RWPE2 (cell line): ENCODE results near the gene KIR3DL2.

ENCODE experiments used
- ATAC-seq: fragments of 200-7000 bp; cut with Tn5 transposase; 3 replicates; pipeline ENCODE4 v1.9.1; 2021; ENCODE audit warnings: low read depth
- DNase-seq: peaks from one replicate; pipeline ENCODE4 v3.0.0-alpha.2; 2020; ENCODE audit warnings: low spot score
- H3K27ac ChIP-seq: fragments of 450-650 bp; 2 replicates; pipeline ENCODE4 v1.5.1; 2017; ENCODE audit warnings: mild to moderate bottlenecking; ENCODE audit not compliant: poor library complexity, severe bottlenecking
- H3K27me3 ChIP-seq: fragments of 250-450 bp; sonication (Bioruptor Pico); 2 replicates; pipeline ENCODE4 v1.5.1; 2021; ENCODE audit warnings: mild to moderate bottlenecking, moderate library complexity; ENCODE audit not compliant: insufficient read depth, poor library complexity, severe bottlenecking
- H3K36me3 ChIP-seq: fragments of 250-450 bp; sonication (Bioruptor Pico); 2 replicates; pipeline ENCODE4 v1.5.1; 2020; ENCODE audit warnings: low read depth, mild to moderate bottlenecking, moderate library complexity
- H3K4me1 ChIP-seq: fragments of 250-450 bp; sonication (Bioruptor Pico); 2 replicates; pipeline ENCODE4 v1.5.1; 2021; ENCODE audit warnings: mild to moderate bottlenecking, moderate library complexity; ENCODE audit not compliant: insufficient read depth, poor library complexity, severe bottlenecking
- H3K4me3 ChIP-seq: fragments of 250-450 bp; sonication (Bioruptor Pico); 2 replicates; pipeline ENCODE4 v1.5.1; 2021; ENCODE audit warnings: mild to moderate bottlenecking, moderate library complexity; ENCODE audit not compliant: severe bottlenecking
- H3K9me3 ChIP-seq: fragments of 250-450 bp; sonication (Bioruptor Pico); 2 replicates; pipeline ENCODE4 v1.5.1; 2021; ENCODE audit warnings: mild to moderate bottlenecking, moderate library complexity; ENCODE audit not compliant: severe bottlenecking
- TF ChIP-seq, protein P1 (sequence below): fragments of 450-650 bp; IDR thresholded peaks from one replicate; pipeline ENCODE4 v1.5.1; 2017; ENCODE audit warnings: mild to moderate bottlenecking, moderate library complexity; ENCODE audit not compliant: poor library complexity, severe bottlenecking

KIR3DL2 gene

DNA sequence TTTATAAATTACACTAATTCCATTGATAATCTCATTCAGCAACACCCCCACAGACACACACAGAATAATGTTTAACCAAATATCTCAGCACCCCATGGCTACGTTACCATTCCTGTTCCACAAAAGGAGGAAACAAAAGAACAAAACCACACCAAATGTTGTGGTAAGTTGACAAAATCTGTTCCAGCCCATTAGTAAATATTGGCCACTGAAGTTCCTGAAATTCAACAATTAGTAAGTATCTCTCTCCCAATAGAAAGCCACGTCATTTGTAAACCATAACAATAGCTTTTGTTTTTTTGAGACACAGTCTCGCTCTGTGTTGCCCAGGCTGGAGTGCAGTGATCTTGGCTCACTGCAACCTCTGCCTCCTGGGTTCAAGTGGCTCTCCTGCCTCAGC lies 21.5 kb downstream of the KIR3DL2 start:
- DNase-seq, result no peak
- Histone ChIP-seq H3K4me1 (no peaks in the 10 kb centered on the region), H3K4me3 (no peak overlapping the region), H3K27ac (no peak overlapping the region), H3K27me3 (no peaks in the 10 kb centered on the region), H3K36me3 (no peaks in the 10 kb centered on the region), H3K9me3 (no peaks in the 10 kb centered on the region)
- TF ChIP-seq, protein P1, sequence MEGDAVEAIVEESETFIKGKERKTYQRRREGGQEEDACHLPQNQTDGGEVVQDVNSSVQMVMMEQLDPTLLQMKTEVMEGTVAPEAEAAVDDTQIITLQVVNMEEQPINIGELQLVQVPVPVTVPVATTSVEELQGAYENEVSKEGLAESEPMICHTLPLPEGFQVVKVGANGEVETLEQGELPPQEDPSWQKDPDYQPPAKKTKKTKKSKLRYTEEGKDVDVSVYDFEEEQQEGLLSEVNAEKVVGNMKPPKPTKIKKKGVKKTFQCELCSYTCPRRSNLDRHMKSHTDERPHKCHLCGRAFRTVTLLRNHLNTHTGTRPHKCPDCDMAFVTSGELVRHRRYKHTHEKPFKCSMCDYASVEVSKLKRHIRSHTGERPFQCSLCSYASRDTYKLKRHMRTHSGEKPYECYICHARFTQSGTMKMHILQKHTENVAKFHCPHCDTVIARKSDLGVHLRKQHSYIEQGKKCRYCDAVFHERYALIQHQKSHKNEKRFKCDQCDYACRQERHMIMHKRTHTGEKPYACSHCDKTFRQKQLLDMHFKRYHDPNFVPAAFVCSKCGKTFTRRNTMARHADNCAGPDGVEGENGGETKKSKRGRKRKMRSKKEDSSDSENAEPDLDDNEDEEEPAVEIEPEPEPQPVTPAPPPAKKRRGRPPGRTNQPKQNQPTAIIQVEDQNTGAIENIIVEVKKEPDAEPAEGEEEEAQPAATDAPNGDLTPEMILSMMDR, result no peak
- ATAC-seq, result no peak

- H3K27me3 ChIP-seq, result no peaks in the 10 kb centered on the region
- H3K36me3 ChIP-seq, result no peaks in the 10 kb centered on the region
- H3K9me3 ChIP-seq, result no peaks in the 10 kb centered on the region
- TF ChIP-seq, protein P1, result no peak
- ATAC-seq (no peak), DNase-seq (no peak)
- H3K4me1 ChIP-seq, result no peaks in the 10 kb centered on the region
- H3K27ac ChIP-seq, result no peak within 1 kb of the TSS
- no peak within 1 kb of the TSS for H3K4me3 ChIP-seq
Measured at GRCh38 chr19:54873990-54874389, 23.7 kb downstream of the KIR3DL2 start, which contains the start of gene FCAR. Gene FCAR, plus strand, starts transcription at chr19:54874235. Its CDS starts 55 bp downstream, at chr19:54874290.

- no peak overlapping the region for H3K27ac ChIP-seq
- TF ChIP-seq, protein P1, result no peak
- ATAC-seq, result no peak
- no peaks in the 10 kb centered on the region for H3K36me3 ChIP-seq
- H3K4me1 ChIP-seq, result no peaks in the 10 kb centered on the region
- no peaks in the 10 kb centered on the region for H3K27me3 ChIP-seq
- no peaks in the 10 kb centered on the region for H3K9me3 ChIP-seq
- H3K4me3 ChIP-seq, result no peak overlapping the region
- DNase-seq, result no peak
Measured at GRCh38 chr19:54875506-54875905, 25.3 kb downstream of the KIR3DL2 start.

DNA sequence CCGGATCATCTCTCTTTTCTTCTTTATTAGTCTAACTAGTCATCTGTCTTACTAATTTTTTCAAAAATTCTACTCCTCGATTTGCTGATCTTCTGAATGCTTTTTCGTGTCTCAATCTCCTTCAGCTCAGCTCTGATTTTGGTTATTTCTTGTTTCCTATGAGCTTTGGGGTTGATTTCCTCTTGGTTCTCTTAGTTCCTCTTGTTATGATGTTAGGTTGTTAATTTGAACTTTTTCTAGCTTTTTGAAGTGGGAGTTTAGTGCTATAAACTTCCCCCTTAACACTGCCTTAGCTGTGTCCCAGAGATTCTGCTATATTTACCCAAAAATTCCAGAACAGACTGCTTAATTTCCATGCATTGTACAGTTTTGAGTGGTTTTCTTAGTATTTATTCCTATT lies 27.2 kb downstream of the KIR3DL2 start:
- TF ChIP-seq, protein P1, result no peak

DNA sequence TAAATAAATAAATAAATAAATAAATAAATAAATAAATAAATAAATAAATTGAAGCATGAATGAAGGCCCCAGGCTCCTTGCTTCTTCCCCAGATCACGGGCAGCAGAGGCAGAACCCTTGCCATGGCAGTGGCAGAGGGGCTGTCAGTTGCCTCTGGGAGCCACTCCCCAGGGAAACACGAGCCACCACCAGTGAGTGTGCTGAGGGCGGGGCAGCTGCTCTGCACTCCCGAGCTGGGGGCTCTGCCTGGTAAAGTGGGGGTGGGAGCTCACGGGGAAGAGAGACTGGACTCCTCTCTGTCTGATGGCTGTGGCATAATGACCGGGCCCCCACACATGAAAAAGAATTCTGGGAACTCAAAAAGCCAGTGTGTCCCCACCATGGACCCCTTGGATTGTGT lies 31.6 kb downstream of the KIR3DL2 start:
- DNase-seq (no peak), ATAC-seq (no peak)
- H3K36me3 ChIP-seq, result no peaks in the 10 kb centered on the region
- H3K4me1 ChIP-seq, result no peaks in the 10 kb centered on the region
- H3K4me3 ChIP-seq, result no peak overlapping the region
- H3K9me3 ChIP-seq, result no peaks in the 10 kb centered on the region
- H3K27me3 ChIP-seq, result peaks cover 5% of the 10 kb centered on the region
- no peak overlapping the region for H3K27ac ChIP-seq
- TF ChIP-seq, protein P1, result no peak

More for the DNA sequence above, 27.2 kb downstream of the KIR3DL2 start:
- peaks cover 5% of the 10 kb centered on the region for H3K27me3 ChIP-seq
- no peaks in the 10 kb centered on the region for H3K36me3 ChIP-seq
- no peaks in the 10 kb centered on the region for H3K9me3 ChIP-seq
- no peak overlapping the region for H3K27ac ChIP-seq
- ATAC-seq (no peak), DNase-seq (no peak)
- H3K4me1 ChIP-seq, result no peaks in the 10 kb centered on the region
- no peak overlapping the region for H3K4me3 ChIP-seq
